ENCODE data around the gene WDPCP.
A peak's percentile ranks its signal among the peaks of the same experiment; 100 is the strongest.
"Not testable (repeated sequence)": the region's sequence is repeated elsewhere in the genome, so short reads cannot be mapped to it uniquely, and the experiment has no call there.

Gene WDPCP

DNA sequence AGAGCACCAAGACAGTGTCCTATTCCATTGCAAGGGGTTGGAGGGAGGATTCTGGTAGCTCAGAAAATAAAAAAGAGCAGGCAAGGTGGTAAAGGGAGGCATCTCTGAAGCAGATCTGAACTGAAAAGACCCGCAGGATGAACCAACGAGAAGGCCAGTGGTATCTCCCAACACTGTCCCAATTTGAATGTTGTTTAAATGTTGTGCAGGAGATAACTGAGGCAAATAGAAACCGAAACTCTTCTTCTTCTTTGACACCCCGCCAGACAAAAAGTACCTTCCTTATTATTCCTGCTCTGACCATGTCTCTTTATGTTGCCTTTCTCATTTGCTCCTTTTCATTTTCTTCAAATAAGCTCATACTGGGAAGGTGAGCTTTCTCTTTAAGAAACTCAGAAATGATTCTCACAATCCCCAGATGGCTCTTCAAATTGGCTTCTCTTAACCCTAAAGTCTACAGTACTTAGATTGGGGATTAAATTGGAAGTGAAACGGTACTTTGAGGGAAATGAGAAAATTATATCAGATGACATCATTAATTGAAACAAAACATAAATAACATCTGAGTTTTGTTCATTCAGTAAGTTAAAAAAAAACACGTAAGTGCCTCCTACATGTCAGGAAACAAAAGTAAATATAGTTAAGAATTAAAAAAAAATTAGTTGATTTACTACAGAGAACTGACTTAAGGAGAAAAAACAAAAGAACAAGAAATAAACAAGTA is 143.6 kb downstream of the WDPCP start:
- no peak for DNase-seq

GRCh38 chr2:63440612-63441011 is 147.7 kb downstream of the WDPCP start:
- no peak for DNase-seq

DNA sequence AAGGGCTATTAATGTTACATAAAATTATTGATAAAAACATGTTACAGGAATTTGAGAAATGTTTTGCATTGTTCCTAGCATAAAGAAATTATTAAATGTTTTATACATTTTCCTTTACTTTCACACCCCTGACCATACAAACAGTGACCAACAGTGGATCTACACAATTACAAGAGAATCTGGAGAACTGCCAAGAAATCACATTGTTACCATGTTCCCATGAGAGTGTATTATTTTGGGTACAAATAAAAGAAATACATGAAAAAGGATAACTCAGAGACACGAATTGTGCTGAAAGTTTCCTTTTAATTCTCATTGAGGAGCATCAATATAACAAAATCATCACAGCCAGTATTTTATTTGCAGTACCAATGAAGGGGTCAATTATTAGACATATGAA is 150.1 kb downstream of the WDPCP start:
- no peak for DNase-seq

DNA sequence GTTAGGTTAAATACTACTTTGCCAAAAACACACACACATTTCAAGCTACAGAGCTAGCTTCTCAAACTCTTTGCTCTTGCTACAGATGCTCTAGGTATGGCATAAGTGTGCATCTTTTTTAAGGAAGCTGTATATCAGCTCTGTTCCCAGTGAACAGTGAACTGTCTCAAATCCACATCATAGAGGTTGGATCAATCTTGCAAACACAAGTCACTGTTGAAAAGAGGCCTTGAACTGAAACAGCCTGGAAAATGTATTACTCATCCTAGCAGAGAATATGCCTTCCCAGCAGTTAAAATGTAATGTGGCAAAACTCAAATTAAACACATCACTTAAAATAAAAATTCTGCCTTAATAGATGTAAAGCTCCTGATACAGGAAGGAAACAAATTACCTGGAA is 151.8 kb downstream of the WDPCP start:
- DNase-seq, result no peak

GRCh38 chr2:63435070-63435469 is 153.2 kb downstream of the WDPCP start:
- no peak for DNase-seq

DNA sequence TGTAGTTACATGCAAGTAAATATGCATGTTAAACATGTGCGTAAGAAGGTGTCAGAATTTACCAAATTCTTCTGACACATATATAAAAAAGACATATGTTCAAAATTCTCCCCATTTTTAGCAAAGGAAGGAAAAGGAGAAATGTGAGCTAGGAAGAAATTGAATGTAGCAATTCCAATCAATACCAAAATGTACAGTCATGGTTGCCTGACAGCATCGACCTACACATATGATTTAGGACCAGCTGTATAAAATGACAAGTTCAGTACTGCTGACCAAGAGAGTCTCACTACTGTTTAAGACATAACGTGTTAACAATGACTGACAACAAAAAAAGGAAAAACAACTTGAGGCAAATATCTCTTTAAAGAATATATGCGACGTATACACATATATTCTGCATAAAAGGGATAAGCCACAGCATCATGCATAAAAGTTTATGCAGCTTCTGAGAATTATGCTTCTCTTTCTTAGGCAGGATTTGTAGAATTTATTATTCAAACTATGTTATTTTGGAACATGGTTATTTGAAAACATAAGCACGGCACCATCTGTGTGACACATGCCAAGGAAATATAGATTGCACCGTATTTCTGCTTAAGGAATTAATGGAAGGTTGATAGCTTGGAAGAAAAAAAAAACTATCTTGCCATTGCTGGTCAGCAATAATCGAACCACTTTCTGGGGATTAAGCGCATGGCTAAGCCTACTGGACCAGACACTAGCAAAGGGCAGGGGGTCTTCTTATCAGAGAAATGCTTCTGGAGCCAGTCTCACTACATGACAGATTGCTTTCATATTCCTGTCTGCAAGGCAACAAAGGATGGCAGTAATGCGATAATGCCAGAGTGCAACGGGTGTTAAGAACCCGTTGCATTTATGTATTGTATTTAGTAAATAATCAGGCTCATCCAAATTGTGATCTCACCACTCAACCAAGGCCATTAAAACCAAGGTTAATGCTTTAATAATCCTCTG is 154.0 kb downstream of the WDPCP start:
- no peak for DNase-seq

DNA sequence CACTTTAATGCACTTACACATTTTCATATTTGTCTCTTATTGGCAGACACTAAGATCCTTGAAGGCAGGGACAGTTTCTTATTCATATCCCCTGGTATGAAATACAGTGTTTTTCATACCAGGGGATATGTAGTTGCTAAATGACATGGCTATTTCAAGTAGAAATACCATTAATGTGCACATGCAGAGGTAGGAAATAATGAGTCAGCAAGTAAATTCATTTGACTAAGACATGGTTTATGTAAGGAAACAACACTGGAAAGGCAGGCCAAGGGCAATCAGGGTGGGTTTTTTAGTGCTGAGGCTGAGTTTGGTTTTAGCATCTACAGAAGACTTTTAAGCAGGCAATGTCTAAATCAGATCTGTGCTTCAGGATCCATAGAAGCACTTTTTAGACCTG is 155.9 kb downstream of the WDPCP start:
- DNase-seq, result no peak

DNA sequence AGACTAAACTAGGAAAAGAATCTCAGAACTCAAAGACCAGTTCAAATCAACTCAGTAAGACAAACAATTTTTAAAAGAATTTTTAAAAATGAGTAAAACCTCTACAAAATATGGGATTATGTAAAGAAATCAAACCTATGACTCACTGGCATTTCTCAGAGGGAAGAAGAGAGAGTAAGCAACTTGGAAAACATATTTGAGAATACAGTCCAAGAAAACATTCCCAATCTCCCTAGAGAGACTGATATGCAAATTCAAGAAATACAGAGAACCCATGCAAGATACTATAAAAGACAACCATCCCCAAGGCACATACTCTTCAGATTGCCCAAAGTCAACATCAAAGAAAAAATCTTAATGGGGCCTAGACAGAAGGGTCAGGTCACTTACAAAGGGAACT is 162.7 kb downstream of the WDPCP start:
- DNase-seq, result no peak

DNA sequence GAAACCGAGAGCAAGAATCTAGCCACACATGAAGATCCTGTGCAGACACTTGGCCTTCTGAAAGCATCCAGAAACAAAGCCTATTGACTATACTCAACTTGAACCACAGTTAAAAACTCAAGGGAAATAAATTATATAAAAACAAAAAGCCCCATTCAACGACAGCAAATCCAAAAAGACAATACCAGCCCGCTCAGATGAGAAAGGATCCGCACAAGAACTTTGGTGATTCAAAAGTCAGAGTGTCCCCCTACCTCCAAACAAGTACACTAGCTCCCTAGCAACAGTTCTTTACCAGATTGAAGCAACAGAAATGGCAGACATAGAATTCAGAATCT is 163.2 kb downstream of the WDPCP start:
- DNase-seq, result no peak

DNA sequence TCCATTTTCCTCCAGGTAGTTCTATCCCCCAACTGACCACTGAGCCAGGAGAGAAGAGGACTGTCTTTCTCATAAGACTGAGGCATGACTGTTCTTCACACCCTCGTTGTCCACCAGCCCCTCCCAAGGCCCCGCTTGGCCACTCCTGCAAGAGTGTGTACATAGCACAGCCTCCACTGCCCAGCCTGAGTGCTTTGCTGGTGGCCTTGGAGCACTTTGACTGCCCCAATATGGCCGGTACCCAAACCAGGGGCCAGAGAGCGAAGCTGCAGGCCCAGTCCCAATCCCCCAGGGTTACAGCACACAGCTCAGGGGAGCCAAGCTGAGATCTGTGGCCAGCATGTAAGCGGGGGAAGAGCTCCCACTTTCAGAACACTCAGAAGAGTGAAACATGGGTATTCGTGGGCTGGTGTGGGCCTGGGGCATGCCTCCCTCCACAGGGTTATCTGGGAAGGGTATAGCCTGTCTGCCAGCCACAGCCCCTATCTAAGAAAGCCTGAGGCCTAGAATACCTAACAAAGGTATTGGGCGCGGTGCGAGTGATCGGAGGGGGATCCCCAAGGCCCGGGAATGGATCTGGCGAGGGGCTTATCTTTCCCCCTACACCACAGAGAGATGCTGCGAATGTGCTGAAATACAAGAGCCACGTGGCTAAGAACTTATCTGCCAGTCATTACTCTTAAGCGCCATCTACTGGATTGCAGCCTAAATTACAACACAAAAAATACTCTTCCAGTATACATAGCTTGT is 163.8 kb downstream of the WDPCP start:
- no peak for DNase-seq

DNA sequence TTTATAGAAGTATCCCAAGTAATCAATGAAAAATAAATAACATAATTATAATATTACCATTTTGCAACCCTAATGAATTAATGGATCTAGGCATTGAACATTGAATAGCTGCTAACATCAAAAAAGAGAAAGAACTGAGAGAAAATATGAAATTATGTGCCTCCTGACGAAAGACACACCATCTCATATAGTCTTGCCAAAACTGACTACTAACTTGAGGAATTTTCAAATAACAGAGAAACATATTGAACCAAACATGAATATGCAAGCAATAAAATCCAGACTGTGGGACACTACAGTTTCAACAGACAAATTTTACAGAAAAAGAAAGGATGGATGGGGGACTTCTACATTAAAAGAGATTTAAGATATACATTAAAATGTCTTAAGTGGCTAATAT is 165.7 kb downstream of the WDPCP start:
- no peak for DNase-seq

- no peak for DNase-seq
Measured at GRCh38 chr2:63408530-63408929, 179.7 kb downstream of the WDPCP start.

GRCh38 chr2:63406641-63407040 is 181.6 kb downstream of the WDPCP start:
- DNase-seq, result no peak

DNA sequence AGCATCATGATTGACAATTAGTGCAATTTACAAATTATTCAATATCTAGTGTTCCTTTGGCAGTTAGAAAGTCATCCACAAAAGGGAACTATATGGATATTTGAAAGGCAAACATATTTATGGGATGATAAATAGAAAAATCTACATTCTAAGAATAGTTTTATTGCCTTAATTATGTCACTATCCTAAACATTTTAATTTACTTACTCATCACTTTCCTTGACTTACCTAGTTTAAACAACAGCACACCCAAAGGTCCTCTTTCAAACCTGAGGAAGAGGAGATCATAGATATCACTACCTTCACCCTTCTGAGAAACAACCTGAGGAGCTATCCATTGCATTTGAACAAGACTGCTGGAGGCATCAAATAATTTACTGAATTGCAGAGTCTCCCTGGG is 184.5 kb downstream of the WDPCP start:
- no peak for DNase-seq

GRCh38 chr2:63402889-63403288 is 185.4 kb downstream of the WDPCP start:
- DNase-seq, result not testable (repeated sequence)

DNA sequence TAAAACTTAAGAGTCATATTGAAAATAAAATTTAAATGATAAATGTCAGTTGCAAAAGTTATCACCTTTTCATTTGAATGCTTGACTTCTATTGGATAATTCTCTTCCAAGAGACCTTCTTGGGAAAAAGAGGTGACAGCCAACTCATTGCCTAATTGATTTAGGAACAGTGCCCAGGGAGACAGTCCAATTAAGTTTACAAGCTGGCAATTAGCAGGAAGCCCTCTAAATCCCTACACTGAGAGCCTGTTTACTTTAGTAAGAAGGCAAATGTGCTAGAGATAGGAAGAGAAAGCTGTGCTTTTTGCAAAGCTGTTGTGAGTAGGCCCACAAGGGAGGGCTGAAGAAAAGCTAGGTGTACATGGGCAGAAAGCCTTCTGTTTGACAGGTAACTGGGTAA is 189.1 kb downstream of the WDPCP start:
- DNase-seq, result no peak

DNA sequence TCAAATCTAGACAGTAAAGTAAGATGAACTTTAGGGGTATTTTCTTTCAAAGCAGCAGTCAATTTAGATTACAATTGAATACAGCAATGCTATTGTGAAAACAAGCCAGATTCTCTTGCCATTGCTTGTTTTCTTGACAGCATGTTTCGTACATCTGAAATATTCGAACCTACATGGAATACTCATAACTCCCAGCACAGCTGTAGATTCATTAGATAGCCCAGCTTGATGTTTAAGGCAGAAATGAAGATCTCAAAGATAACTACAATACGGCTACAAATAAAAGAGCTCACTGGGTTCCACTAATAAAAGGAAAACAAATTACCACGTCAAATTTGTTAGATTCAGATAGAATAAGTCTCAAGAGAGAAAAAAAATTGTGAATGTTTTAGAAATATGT is 208.8 kb downstream of the WDPCP start:
- DNase-seq, result no peak

GRCh38 chr2:63378589-63378988 is 209.7 kb downstream of the WDPCP start:
- no peak for DNase-seq

- DNase-seq, result no peak
Measured at GRCh38 chr2:63374341-63374740, 213.9 kb downstream of the WDPCP start.

DNA sequence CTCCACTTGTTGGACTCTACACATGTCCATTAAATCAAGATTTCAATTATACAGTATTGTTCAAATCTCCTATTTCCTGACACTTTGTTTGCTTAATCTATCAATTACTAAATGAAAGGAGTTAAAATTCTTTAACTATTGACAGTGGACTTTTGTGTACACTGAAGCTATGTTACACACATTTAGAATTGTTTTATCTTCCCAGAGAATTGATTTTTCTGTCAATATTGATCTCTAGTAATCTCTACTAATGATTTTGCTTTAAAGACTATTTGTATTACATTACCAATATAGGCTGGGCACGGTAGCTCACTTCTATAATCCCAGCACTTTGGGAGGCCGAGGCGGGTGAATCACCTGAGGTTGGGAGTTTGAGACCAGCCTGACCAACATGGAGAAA is 215.7 kb downstream of the WDPCP start:
- no peak for DNase-seq

GRCh38 chr2:63369146-63369545 is 219.1 kb downstream of the WDPCP start:
- DNase-seq, result no peak

DNA sequence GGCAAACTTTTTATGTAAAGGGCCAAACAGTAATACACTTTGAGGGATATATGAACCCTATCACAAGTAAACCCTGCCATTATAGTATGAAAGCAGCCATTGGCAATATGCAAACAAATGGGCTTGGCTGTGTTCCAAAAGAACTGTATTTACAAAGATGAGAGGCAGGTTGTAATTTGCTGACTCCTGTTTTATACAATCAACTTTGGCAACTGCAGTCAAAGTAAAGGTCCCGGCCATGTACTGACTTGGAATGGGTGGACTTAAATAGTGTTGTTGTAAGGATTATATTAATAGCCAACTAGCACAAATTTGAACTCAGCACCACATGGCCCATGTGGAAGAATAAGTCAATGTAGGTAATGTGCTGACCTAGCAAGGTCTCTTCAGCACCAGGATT is 223.4 kb downstream of the WDPCP start:
- peak; percentile 34 for DNase-seq

- not testable (repeated sequence) for DNase-seq
Measured at GRCh38 chr2:63357722-63358121, 230.6 kb downstream of the WDPCP start.

- DNase-seq, result no peak
Measured at GRCh38 chr2:63347361-63347760, 240.9 kb downstream of the WDPCP start.
